ENCODE data around the gene DDX41.

DDX41 gene

DNA sequence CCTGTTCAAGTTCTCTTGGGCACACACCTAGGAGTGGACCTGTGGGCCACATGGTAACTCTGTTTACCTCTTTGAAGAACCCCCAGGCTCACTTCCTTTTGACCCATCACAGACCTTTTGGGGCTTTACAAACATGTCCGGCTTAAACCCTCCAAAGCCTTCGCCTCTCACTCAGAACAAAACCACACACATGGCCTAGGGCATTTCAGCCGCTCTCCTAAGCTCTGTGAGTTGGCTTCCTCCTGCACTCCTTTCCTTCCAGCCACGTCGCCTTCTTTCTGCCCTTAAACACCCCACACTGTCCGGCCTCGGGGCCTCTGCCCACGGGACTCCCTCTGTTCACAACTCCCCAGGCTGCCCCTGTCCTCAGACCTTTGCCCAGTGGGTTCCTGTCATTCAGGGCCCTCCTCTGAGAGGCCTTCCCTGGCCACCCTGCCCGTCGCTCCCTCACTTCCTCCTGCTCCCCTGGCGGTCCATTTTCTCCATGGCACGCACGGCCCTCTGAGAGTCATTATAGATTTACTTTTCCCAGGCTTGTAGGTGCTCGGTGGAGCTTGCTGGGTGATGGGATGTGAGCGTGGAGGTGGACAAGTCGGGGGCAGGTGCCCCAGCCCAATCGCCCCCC lies 9.1 kb downstream of the DDX41 start:
- DNase-seq: no peak
- H3K36me3 Mint-ChIP-seq (ENCODE audit: low read depth): peaks cover 23% of the 10 kb centered on the region
- H3K27ac Mint-ChIP-seq: peak overlapping the region; percentile 97

DNA sequence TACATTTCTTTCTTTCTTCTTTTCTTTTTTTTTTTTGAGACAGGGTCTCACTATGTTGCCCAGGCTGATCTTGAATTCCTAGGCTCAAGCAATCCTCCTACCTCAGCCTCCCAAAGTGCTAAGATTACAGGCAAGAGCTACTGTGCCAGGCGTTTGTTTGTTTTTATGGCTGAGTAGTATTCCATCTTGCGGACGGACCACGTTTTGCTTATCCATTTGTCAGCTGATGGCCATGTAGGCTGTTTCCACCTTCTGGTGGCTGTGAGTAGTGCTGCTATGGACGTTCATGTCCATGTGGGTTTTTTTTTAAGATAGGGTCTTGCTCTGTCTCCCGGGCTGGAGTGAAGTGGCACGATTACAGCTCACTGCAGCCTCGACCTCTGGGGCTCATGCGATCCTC lies 9.6 kb downstream of the DDX41 start:
- DNase-seq: no peak
- Mint-ChIP-seq H3K36me3 (ENCODE audit: low read depth) (peaks cover 23% of the 10 kb centered on the region), H3K27ac (peak overlapping the region; percentile 97), H3K4me3 (no peak overlapping the region), H3K4me1 (peaks cover 28% of the 10 kb centered on the region), H3K27me3 (ENCODE audit: low read depth, poor library complexity) (no peaks in the 10 kb centered on the region), H3K9me3 (no peaks in the 10 kb centered on the region)
- TF ChIP-seq, protein P1, sequence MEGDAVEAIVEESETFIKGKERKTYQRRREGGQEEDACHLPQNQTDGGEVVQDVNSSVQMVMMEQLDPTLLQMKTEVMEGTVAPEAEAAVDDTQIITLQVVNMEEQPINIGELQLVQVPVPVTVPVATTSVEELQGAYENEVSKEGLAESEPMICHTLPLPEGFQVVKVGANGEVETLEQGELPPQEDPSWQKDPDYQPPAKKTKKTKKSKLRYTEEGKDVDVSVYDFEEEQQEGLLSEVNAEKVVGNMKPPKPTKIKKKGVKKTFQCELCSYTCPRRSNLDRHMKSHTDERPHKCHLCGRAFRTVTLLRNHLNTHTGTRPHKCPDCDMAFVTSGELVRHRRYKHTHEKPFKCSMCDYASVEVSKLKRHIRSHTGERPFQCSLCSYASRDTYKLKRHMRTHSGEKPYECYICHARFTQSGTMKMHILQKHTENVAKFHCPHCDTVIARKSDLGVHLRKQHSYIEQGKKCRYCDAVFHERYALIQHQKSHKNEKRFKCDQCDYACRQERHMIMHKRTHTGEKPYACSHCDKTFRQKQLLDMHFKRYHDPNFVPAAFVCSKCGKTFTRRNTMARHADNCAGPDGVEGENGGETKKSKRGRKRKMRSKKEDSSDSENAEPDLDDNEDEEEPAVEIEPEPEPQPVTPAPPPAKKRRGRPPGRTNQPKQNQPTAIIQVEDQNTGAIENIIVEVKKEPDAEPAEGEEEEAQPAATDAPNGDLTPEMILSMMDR (IDR thresholded peaks at IDR 0.05): no peak

More for the DNA sequence above, 9.1 kb downstream of the DDX41 start:
- no peaks in the 10 kb centered on the region for H3K27me3 Mint-ChIP-seq (ENCODE audit: low read depth, poor library complexity)
- H3K9me3 Mint-ChIP-seq: no peaks in the 10 kb centered on the region
- TF ChIP-seq, protein P1 (IDR thresholded peaks at IDR 0.05): no peak
- peaks cover 23% of the 10 kb centered on the region for H3K4me1 Mint-ChIP-seq
- H3K4me3 Mint-ChIP-seq: no peak overlapping the region

DNA sequence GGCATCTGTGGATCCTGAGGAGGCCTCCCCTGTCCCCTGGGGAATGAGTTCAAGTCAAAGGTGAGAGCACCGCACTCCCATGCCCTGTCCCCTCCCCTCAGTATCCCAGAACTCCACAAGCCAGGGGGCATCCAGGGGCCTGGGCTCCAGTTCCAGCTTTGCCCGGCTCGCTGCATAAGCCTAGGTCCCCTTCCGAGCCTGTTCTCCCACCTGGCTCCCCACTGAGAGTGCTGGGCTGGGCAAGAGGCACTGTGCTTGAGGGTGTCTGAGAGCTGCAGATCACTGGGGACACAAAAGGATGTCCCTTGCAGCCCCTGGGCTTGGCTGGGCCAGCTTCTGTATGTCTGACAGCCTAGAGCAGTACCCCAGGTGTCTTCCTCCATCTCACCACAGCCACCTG lies 11.7 kb downstream of the DDX41 start:
- Mint-ChIP-seq H3K36me3 (ENCODE audit: low read depth) (peaks cover 12% of the 10 kb centered on the region), H3K4me1 (peaks cover 33% of the 10 kb centered on the region), H3K27me3 (ENCODE audit: low read depth, poor library complexity) (no peaks in the 10 kb centered on the region), H3K9me3 (no peaks in the 10 kb centered on the region), H3K27ac (no peak overlapping the region), H3K4me3 (no peak overlapping the region)
- TF ChIP-seq, protein P1 (IDR thresholded peaks at IDR 0.05): no peak
- DNase-seq: no peak

DNA sequence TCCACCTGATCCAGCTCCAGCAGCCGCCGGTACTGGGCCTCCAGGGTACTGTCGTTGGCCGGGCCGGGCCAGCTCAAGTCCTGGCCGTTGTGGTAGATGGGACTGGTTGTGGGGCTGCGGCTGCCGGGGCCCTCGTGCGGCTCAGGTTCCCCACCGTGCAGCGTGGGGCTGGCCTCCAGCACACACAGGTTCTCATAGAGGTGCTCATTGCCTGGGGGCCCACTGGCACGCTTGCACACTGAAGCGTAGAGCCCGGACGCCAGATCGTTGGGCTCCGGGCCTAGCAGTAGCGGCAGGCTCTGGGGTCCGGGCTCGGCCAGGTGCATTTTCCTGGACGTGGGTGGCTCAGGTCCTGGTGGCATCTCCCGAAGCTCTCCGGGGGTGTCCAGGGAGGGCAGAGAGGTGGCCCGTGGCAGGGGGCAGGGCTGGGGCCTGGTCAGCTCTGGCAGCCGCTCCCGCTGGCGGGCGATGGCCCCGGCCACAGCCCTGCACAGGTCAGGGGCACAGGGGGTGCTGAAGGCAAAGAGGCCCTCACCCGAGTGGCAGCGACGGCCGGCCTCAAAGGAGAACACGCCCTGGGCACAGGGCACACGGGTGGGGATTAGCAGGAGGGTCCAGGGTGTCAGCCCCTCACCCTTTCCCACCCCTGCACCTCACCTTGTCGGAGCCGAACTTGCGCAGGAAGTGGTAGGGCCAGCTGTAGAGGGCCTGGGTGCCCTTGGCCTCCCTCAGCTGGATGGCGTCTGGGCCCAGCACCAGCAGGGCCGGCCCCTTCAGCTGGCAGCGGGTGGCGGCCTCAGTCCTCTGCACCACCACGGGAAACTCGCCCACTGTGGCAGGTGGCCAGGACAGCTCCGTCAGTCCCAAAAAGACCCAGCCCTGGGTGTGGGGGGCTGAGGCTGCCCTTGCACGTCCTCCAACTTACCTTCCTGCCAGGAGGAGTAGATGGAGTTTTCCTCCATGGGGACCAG lies 12.4 kb downstream of the DDX41 start:
- TF ChIP-seq, protein P1 (IDR thresholded peaks at IDR 0.05): no peak
- Mint-ChIP-seq H3K27me3 (ENCODE audit: low read depth, poor library complexity) (peaks cover 4% of the 10 kb centered on the region), H3K4me1 (peaks cover 33% of the 10 kb centered on the region), H3K27ac (no peak overlapping the region), H3K36me3 (ENCODE audit: low read depth) (peaks cover 12% of the 10 kb centered on the region), H3K4me3 (no peak overlapping the region), H3K9me3 (no peaks in the 10 kb centered on the region)
- DNase-seq: no peak

DNA sequence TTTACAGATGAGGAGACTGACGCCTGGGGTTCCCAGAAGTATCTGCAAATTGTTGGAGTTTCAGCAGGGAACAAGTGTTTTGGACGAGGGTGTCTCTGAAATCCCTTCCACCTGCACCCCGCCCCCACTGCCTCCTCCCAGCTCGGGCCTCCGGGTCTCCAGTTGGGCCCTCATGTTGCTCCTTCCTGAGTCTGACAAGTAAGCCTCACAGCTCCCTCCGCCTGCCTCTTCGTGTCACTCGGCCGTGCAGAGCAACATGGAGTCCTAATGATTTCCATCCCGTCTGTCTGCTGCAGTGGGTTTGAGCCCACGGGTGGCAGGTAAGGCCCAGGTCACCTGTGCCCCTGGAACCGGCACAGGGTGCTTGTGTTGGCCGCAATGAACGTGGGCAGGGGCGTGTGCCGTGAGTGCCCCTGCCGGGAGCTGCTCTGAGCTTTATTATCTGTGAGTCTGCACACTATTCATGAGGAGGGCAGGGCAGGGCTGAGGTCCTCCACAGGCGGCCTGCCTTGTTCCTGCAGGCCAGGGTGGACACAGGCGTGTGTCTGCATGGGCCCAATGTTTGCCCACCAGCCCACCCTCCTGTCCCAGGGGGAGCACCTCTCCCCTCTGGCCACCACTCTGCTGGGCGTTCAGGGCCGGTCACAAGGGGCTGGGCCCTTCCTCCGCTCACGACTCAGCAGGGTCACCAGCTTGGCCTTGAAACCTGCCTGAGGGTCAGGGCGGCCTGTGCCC lies 13.2 kb downstream of the DDX41 start:
- Mint-ChIP-seq H3K4me1 (peaks cover 35% of the 10 kb centered on the region), H3K27ac (no peak overlapping the region), H3K4me3 (no peak overlapping the region), H3K27me3 (ENCODE audit: low read depth, poor library complexity) (peaks cover 12% of the 10 kb centered on the region), H3K9me3 (no peaks in the 10 kb centered on the region), H3K36me3 (ENCODE audit: low read depth) (peaks cover 12% of the 10 kb centered on the region)
- no peak for DNase-seq
- TF ChIP-seq, protein P1 (IDR thresholded peaks at IDR 0.05): no peak
